NCI-H1436 treated with DMSO at 0.1 percent for 48 hours (cell line): ENCODE measurements around the gene DPEP1.
"Not testable (repeated sequence)": the region's sequence is repeated elsewhere in the genome, so short reads cannot be mapped to it uniquely, and the experiment has no call there.

ENCODE experiments used
- DNase-seq: peaks from one replicate; lab custom pipeline; 2025; lab: John Stamatoyannopoulos, UW

The DPEP1 gene

GRCh38 chr16:89653656-89654295, 40.3 kb downstream of the DPEP1 start:
- DNase-seq: no peak

- DNase-seq: no peak
These were observed 41.7 kb downstream of the DPEP1 start for GRCh38 chr16:89655062-89655643.

GRCh38 chr16:89656435-89657121, 43.1 kb downstream of the DPEP1 start:
- no peak for DNase-seq

GRCh38 chr16:89657442-89658220, 44.2 kb downstream of the DPEP1 start, which contains the start of the genes CHMP1A and SPATA33:
Gene CHMP1A (minus strand): TSS chr16:89657708. CDS start chr16:89657588, 120 bp downstream.
Gene SPATA33 (plus strand): TSS chr16:89657836. CDS start chr16:89657912, 76 bp downstream.
- DNase-seq: no peak

- DNase-seq: no peak
These were observed 44.9 kb downstream of the DPEP1 start for GRCh38 chr16:89658221-89658879.

GRCh38 chr16:89660146-89660545, 46.7 kb downstream of the DPEP1 start:
- DNase-seq: no peak

- no peak for DNase-seq
These were observed 47.8 kb downstream of the DPEP1 start for GRCh38 chr16:89661215-89661614.

GRCh38 chr16:89664238-89664637, 50.8 kb downstream of the DPEP1 start:
- DNase-seq: not testable (repeated sequence)

- not testable (repeated sequence) for DNase-seq
These were observed 53.6 kb downstream of the DPEP1 start for GRCh38 chr16:89667000-89667399.

- no peak for DNase-seq
These were observed 54.2 kb downstream of the DPEP1 start for GRCh38 chr16:89667633-89668032.

GRCh38 chr16:89668790-89669158, 55.3 kb downstream of the DPEP1 start:
- DNase-seq: no peak

GRCh38 chr16:89669755-89670154, 56.3 kb downstream of the DPEP1 start:
- DNase-seq: no peak

GRCh38 chr16:89670496-89671431, 57.3 kb downstream of the DPEP1 start:
- DNase-seq: no peak

GRCh38 chr16:89671565-89671964, 58.1 kb downstream of the DPEP1 start:
- not testable (repeated sequence) for DNase-seq

GRCh38 chr16:89672177-89672941, 58.9 kb downstream of the DPEP1 start:
- DNase-seq: no peak

- DNase-seq: no peak
These were observed 64.8 kb downstream of the DPEP1 start for GRCh38 chr16:89678258-89678657.

- DNase-seq: no peak
These were observed 72.5 kb downstream of the DPEP1 start for GRCh38 chr16:89685916-89686315.

- peak; percentile 51 for DNase-seq
These were observed 73.2 kb downstream of the DPEP1 start, which contains the start of gene CDK10 for GRCh38 chr16:89686520-89687091. Gene CDK10 (plus strand): TSS chr16:89686689. CDS start chr16:89686711, 22 bp downstream.
